ENCODE results near the gene AP4M1.

DNA sequence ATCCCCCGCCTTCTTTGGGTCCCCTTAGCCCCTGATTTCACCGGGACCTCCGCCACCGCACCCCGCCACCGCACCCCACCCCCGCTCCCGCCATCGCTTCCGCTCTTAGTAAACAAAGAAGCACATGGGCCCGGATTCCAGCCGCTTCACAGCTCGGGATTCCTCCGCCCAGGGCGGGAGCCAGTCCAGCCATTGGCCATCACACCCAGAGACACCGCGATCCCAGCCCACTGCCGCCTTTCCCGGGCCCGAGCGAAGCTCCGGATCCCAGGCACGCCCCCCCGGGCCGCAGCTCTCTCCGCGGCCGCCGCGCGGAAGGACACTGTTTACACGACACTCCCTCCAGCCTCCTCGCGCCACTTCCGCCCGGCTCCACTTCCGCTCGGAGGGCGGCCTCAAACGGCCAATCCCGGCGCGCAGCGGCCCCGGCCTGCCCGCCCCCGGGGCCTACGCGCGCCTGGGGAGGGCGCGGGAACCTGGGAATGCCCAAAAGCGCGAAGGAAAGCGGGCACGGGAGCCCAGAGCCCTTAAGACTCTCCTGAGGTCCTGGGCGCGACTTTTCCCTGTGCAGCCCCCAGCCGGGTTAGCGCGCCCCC lies 925 bp upstream of the AP4M1 start:
- TF ChIP-seq, protein P1, sequence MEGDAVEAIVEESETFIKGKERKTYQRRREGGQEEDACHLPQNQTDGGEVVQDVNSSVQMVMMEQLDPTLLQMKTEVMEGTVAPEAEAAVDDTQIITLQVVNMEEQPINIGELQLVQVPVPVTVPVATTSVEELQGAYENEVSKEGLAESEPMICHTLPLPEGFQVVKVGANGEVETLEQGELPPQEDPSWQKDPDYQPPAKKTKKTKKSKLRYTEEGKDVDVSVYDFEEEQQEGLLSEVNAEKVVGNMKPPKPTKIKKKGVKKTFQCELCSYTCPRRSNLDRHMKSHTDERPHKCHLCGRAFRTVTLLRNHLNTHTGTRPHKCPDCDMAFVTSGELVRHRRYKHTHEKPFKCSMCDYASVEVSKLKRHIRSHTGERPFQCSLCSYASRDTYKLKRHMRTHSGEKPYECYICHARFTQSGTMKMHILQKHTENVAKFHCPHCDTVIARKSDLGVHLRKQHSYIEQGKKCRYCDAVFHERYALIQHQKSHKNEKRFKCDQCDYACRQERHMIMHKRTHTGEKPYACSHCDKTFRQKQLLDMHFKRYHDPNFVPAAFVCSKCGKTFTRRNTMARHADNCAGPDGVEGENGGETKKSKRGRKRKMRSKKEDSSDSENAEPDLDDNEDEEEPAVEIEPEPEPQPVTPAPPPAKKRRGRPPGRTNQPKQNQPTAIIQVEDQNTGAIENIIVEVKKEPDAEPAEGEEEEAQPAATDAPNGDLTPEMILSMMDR (IDR thresholded peaks at IDR 0.05) = peak in 1 of 7 experiments; percentile 15
- TF ChIP-seq POLR2A (IDR thresholded peaks at IDR 0.05) = peak in 2 of 3 donors; percentile 39 to 61
